Breast epithelium (tissue), 3 donors: ENCODE results near the gene PPP1R16B.

ENCODE experiments used
- CTCF ChIP-seq, 3 donors: fragments of 450-650 bp; IDR thresholded peaks; one replicate each; pipeline ENCODE4 v1.5.1; 2016 to 2017; ENCODE audit warnings: antibody characterized with exemption in 3 of 3, mild to moderate bottlenecking in 3 of 3, moderate library complexity in 3 of 3
- POLR2AphosphoS5 ChIP-seq, 3 donors: sonication (generic); formaldehyde crosslinking; IDR thresholded peaks; one replicate each; pipeline ENCODE4 v1.6.1; 2017; ENCODE audit warnings: antibody characterized with exemption in 3 of 3

- TF ChIP-seq CTCF (IDR thresholded peaks at IDR 0.05) (no peak), POLR2AphosphoS5 (IDR thresholded peaks at IDR 0.05) (no peak)
Measured at GRCh38 chr20:38799203-38799602, 6.3 kb upstream of the PPP1R16B start.
